ENCODE results near the gene CTAGE1.
"Not testable (repeated sequence)": the region's sequence is repeated elsewhere in the genome, so short reads cannot be mapped to it uniquely, and the experiment has no call there.

CTAGE1 gene

GRCh38 chr18:22434973-22435608, 17.4 kb upstream of the CTAGE1 start:
- DNase-seq, result no peak

- DNase-seq, result no peak
Observed at GRCh38 chr18:22433956-22434355, 16.2 kb upstream of the CTAGE1 start.

DNA sequence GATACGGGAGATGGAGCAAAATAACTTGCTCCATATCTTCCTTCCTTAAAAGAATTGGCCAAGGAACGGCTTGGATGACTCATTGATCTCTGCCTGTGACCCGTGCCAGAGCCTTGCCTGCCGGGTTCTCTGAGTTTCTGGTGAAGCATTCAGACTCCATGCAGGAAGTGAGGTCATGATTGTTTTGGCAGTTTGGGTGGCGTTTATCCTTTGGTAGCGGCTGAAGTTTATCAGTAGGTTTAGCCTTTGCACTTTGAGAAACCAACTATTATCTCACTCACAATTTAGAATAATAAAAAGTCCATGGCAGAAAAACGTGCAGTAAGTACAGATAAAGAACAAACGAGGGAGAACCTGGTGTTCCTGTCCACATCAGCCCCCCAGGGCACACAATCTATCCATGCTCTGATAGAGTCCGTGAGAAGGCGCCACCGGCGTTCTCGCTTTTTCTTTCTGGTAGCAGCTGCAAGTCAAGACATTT, 15.0 kb upstream of the CTAGE1 start:
- no peak for DNase-seq

- DNase-seq, result no peak
Observed at GRCh38 chr18:22429564-22429963, 11.8 kb upstream of the CTAGE1 start.

- DNase-seq, result no peak
Observed at GRCh38 chr18:22428672-22429071, 11.0 kb upstream of the CTAGE1 start.

- DNase-seq, result no peak
Observed at GRCh38 chr18:22427822-22428549, 10.3 kb upstream of the CTAGE1 start.

- no peak for DNase-seq
Observed at GRCh38 chr18:22424565-22424963, 6.8 kb upstream of the CTAGE1 start.

- no peak for DNase-seq
Observed at GRCh38 chr18:22423878-22424564, 6.3 kb upstream of the CTAGE1 start.

GRCh38 chr18:22422909-22423548, 5.3 kb upstream of the CTAGE1 start:
- no peak for DNase-seq

GRCh38 chr18:22420652-22421051, 2.9 kb upstream of the CTAGE1 start:
- no peak for DNase-seq

DNA sequence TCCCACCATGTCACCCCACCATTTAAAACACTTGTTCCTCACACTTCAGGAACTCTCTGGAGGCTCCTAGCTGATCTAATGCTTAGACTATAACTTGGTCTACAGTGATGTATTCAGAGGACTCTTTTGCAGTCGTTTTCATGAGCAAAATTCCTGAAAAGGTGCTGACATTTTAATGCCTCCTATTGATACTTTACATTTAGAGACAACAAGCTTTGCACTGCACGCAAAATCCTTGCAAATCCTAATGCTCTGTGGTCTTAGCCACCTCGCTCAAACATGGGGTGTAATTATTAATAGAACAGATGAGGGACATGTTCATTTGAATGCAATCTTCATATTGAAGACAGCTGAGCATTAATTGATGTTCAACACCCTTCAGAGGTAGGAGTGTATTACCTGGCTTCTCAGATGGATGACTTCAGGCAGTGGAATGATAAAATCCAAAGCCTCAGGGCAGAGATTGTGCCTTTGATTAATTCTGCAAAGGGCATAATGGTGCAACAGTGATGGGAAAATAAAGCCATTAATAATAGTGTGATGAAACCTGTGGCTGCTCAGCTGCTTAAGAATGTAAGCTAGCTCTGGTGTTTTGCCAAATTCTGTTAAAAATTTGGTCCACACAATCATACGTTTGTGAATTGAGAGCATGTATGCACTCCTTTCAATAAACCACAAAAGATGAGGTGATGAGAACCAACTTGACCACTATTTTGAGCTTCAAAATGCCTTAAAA, 5.4 kb downstream of the CTAGE1 start:
- no peak for DNase-seq

DNA sequence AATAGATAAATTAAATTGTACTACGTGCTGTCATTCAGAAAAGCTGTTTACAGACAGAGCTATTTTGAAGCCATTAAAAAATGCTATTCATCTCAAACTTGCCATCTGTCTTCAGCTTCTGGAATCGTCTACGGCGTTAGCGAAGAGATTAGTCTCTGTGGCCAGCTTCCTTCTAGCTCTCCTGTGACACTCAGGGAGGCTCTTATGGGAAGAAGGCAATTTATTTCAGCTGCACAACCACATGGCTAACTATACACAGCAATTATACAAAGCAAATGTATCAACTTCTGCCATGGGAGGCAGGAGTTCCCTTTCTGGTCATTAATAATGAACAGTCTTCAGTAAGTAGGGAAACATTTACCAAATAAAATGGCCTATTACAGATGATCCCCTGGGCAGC, 6.3 kb downstream of the CTAGE1 start:
- no peak for DNase-seq

GRCh38 chr18:22410126-22410525, 7.6 kb downstream of the CTAGE1 start:
- no peak for DNase-seq

DNA sequence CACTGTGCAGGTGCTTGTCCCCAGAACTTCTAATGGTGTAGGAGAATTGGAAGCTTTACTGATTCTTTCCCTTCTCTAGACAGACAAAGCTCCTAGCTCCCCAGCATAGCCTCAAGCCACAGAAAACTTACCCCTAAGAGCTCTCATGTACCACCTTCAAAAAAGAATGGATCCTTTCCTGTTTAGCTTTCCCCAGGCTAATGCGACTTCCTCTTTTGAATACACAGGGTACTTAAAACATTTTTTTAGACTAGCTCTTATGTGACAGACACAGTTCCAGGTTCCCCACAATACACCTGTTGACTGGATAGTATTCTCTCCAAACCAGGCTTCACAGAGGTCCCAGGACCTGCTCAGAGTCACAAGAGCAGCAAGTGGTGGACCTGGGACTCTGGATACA, 8.3 kb downstream of the CTAGE1 start:
- DNase-seq, result no peak

GRCh38 chr18:22408059-22408458, 9.7 kb downstream of the CTAGE1 start:
- DNase-seq, result no peak

DNA sequence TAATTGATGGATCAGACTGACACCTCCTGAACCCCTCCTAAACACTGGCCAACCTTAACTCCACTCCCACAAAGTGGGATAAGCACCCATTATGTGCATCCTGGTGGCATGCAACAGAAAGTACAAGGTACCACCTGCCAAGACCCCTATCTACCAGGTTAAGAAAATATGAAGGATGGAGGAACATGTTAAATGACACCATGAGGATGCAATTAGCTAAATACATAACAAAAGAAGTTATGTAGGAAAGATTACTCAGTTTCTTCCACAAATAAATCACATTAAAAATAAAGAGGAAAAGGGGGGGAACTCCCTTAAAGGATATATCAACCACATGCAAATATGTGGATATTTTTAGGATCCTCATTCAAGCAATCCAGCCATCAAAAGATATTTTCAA, 12.6 kb downstream of the CTAGE1 start:
- DNase-seq, result no peak

GRCh38 chr18:22403950-22404349, 13.8 kb downstream of the CTAGE1 start:
- no peak for DNase-seq

DNA sequence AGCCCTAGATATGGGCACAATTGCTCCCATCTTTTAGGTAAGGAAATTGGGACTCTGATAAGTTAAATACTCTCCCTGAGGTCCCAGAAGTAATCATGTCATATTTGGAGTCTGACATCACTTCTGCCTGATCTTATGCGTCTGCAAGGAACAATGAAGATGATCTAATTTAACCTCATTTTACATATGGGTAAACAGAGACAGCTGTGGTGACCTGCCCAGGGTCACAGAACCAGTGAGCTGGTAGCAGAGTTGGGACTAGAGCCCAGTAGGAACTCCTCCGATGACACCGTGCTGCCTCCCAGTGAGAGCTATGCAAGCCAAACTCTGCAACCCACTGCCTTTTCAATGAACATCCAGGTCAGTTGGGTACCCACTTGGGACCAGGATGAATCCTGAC, 17.8 kb downstream of the CTAGE1 start:
- no peak for DNase-seq

DNA sequence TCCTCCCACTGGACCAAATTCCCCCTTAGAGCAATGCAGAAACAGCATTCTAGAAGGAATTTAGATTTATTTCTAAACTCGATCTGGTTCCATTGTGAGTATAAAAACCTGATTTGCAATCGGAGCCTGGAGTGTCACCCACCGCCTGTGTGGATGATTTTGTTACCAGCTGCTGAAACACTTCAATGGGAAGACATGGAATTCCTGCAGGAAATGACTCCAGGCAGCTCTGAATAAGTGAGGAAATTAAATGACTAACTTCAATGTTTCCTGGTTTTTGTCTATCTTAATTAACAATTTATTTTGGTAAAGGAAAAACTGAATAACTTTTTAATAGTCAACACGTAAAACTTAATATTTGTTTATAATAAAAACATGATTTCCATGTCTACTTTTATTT, 19.3 kb downstream of the CTAGE1 start:
- DNase-seq, result no peak

DNA sequence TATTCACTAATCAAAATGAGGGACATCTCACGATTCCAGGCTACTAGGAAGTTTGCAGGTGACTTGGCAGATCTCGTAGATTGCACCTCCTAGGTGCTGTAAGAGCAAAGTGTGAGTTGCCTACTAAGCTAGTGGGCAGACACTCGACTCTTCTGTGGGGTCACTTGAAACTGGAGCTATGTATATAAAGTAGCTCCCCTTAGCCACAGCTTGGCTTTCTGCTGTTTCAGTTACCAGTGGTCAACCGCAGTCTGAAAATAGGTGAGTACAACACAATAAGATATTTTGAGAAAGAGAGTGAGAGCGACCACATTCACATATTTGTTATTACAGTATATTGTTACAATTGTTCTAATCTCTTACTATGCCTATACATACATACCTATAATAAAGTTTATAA, 23.3 kb downstream of the CTAGE1 start:
- no peak for DNase-seq

- not testable (repeated sequence) for DNase-seq
Observed at GRCh38 chr18:22393164-22393563, 24.6 kb downstream of the CTAGE1 start.

DNA sequence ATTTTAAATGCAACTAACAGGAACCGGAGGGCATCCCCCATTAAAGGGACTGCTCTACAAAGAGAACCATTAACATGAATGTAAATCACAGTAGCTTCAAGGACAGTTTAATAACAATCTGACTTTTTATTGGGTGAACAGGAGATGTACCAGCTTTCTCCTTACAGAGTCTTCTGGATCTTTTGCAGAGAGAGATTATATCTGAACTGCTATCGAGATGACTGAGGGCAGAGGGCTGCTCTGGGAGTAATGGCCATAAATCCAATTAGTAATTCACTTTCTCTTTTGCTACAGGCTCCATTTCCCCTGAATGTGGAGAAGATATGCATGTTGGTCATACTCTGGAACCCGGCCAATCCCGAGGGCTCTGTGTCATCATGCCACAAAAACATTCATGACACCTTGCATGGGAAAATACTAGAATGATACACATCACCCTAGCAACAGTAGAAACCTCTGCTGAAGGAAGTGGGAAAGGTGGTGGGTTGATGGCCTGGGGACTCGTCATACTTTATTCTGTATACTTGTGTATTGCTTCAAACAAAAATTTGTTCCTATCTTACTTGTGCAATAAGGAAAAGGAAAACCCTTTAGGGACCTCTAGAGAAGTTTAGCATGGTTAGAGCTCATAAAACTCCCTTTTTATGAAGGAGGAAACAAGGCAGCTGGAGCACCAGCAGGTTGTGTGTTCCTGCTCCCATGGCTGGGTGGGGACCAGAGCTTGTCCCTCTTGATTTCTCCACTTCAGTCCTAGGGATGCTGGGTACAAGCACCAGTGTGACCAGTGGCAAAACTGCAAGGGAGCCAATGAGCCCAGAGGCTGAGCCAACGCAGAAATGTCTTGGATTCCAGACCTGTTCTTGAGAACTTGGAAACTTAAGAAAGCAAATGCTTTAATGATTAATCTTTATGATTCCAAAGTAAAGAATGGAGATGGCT, 26.0 kb downstream of the CTAGE1 start:
- DNase-seq, result peak; percentile 7

Data from activated T-cell treated with anti-CD3 and anti-CD28 coated beads for 4 hours (primary cell).